Epithelial cell of proximal tubule (primary cell): Measurements from ENCODE around the gene SURF2. TPM values are rescaled to one million over a fixed set of nuclear protein-coding genes. Genes with fewer than 3 reads are reported as not detected.
"Not testable (repeated sequence)": the region's sequence is repeated elsewhere in the genome, so short reads cannot be mapped to it uniquely, and the experiment has no call there.

Experiments used
- DNase-seq: peaks from one replicate; pipeline ENCODE4 v3.0.0-alpha.2; 2011; ENCODE audit warnings: low read depth
- H3K4me3 ChIP-seq: 2 replicates; pipeline ENCODE4 v1.5.1; 2011; ENCODE audit warnings: low read depth, mild to moderate bottlenecking, low read length
- CTCF ChIP-seq: conservative IDR thresholded peaks from 2 replicates; pipeline ENCODE4 v1.5.1; 2012; ENCODE audit warnings: low read depth, mild to moderate bottlenecking, low read length
- total RNA-seq: library from RNA; depleted of rRNA; stranded (reverse); fragments of >200 nt; gene quantifications from 2 replicates; pipeline ENCODE4 v1.2.3, GENCODE V29; 2015

Gene SURF2
- total RNA-seq, 1 donor from 2014 or later: 27.6 TPM

DNA sequence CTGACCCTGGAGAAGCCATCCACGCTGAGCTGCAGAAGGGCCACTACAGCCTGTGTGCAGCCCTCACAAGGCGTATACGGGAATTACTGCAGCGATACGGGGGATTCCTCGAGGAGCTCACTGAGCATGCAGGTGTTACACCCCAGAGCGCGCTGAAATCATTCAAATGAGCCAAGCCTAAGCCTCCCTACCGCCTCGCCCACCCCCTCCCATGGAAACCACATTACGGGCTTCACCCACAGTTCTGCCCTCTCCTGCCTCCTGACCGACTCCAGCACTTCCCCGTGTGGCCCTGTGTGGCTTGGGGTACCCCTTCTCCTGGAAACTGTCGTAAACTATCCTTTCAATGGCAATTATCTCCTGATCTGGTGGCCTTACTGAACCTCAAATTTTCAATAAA is 33.6 kb upstream of the SURF2 start:
- no peak for TF ChIP-seq CTCF
- no peak for DNase-seq
- H3K4me3 ChIP-seq: no peak overlapping the region

DNA sequence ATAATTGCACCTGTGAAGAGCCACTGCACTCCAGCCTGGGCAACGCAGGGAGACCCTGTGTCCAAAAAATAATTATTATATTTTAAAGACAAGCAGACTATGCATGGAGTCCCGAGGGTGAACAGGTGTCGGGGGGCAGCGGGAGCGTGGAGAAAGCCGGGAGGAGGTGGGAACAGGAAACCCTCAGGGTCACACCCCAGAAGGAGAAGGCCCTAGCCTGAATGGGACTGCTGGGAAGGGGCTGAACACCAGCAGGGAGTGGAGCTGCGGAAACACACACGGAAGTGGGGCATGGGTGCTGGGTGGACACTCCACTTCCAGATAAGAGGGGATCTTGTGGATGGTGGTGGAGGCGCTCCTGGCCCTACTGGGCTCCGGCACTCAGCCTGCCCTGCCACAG is 33.1 kb upstream of the SURF2 start:
- TF ChIP-seq CTCF: no peak

DNA sequence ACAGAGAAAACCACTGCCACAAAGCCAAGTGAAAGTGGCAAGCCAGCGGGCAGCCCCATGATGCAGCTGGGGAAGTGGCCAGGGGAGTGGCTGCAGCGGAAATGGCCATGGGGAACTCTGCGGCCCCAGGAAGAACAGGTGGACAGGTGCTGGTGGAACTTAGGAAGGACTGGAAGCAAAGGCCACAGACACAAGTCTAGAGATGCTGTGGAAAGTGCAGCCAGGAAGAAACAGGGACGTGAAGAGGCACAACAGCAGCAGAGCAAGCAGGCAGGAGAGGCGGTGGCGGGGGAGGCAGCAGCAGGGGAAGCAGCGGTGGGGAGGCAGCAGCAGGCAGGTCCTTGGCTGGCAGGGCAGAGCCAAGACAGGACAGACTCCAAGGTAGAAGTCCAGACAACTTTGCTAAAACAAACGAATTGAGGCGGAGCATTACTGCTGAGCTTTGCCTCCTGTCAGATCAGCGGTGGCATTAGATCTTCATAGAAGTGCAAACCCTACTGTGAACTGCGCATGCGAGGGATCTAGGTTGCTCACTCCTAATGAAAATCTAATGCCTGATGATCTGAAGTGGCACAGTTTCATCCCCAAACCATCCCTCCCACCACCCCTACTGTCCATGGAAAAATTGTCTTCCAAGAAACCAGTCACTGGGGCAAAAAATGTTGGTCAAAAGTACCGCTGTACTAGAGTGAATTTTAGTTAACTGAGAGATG is 32.2 kb upstream of the SURF2 start:
- H3K4me3 ChIP-seq: no peak overlapping the region
- TF ChIP-seq CTCF: no peak
- DNase-seq: no peak

More for the DNA sequence above, 33.1 kb upstream of the SURF2 start:
- no peak for DNase-seq
- no peak overlapping the region for H3K4me3 ChIP-seq

DNA sequence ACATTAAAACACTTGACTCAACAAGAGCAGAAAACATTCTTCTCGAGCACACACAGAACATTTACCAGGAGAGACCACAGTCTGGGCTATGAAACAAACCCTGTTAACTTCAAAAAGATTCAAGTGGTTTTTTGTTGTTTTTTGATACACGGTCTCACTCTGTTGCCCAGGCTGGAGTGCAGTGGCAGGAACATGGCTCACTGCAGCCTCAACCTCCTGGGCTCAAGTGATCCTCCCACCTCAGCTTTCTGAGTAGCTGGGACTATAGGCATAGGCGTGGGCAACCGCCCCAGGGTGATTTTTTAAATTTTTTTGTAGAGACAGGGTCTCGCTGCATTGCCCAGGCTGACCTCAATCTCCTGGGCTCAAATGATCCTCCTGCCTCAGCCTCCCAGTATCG is 29.3 kb upstream of the SURF2 start:
- H3K4me3 ChIP-seq, DNase-seq: not testable (repeated sequence)

DNA sequence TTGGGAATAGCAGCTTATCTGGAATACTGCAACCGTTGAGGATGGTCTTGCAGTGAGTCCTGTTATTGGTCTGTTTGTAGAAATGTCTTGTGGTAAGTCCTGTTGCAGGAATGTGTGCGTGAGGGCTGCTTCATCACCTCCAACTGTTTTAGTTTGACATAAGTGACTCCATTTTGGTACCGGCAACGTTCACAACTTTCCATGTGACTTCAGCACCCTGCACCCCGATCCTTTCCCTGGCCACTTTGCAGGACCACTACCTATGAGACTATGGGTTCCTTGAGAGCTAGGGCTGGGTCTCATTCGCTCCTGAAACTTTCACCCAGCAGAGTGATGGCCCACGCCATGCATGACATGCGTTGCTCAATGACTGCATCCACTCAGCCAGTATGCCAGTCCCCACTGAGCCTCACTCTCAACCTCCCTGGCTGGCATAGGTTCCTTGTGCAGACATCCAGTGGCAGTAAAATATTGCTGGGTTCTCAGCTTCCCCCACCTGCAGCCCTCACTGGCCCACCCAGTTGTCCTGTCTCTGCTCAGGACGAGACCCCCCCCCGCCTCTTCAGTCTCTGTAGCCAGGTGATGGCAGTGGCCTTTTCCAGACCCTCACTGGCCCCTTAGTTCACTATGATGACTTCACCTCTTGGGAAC is 28.4 kb upstream of the SURF2 start:
- H3K4me3 ChIP-seq: no peak overlapping the region
- no peak for TF ChIP-seq CTCF
- no peak for DNase-seq

DNA sequence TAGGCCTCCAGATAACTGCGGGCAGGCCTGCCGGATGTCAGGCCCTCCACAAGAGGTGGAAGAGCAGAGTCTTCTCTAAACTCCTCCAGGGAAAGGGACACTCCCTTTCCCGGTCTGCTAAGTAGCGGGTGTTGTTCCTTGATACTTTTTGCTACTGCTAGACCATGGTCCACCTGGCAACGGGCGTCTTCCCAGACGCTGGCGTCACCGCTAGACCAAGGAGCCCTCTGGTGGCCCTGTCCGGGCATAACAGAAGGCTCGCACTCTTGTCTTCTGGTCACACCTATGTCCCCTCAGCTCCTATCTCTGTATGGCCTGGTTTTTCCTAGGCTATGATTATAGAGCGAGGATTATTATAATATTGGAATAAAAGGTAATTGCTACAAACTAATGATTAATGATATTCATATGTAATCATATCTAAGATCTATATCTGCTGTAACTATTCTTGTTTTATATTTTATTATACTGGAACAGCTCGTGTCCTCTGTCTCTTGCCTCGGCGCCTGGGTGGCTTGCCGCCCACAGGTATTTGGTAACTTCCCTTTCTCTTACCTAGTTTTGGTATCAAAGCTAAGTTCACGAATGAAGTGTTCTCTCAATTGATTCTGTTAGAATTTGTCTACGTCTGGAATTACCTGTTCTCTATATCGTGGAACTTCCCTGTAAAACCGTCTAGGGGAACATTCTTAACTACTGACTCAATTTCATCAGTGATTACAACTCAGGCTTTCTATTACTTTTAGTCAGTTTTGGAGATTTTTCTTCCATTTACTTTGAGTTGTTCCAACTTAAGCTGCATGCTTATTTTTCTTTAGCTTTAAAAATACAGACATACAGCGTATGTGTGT is 26.8 kb upstream of the SURF2 start:
- not testable (repeated sequence) for H3K4me3 ChIP-seq, DNase-seq
- TF ChIP-seq CTCF: peak; percentile 62

GRCh38 chr9:133331221-133331620 is 25.1 kb upstream of the SURF2 start:
- no peak for TF ChIP-seq CTCF
- H3K4me3 ChIP-seq: no peak overlapping the region
- no peak for DNase-seq
